Neural cell (in vitro differentiated cells): ENCODE measurements around the gene OVOL3. TPM values are rescaled to one million over a fixed set of nuclear protein-coding genes. Genes with fewer than 3 reads are reported as not detected.

Source experiments
- H2AFZ ChIP-seq: fragments of 200-600, 300-800 bp; sonication (generic), shearing (Covaris generic); 2 replicates; pipeline ENCODE4 v1.6.0; 2014; ENCODE audit warnings: low read depth, mild to moderate bottlenecking, antibody characterized with exemption, low read length, moderate library complexity
- H3F3A ChIP-seq: fragments of 200-600 bp; shearing (Covaris generic); 2 replicates; pipeline ENCODE4 v1.6.1; 2016; ENCODE audit warnings: mild to moderate bottlenecking, moderate library complexity, mixed read lengths, antibody characterized with exemption, low read length; ENCODE audit not compliant: insufficient read depth, poor library complexity, severe bottlenecking
- H3K27ac ChIP-seq: fragments of 200-600, 300-800 bp; sonication (generic), shearing (Covaris generic); 2 replicates; pipeline ENCODE4 v1.5.1; 2014; ENCODE audit warnings: mild to moderate bottlenecking, low read length, moderate library complexity
- H3K27me3 ChIP-seq: fragments of 300-800, 200-600 bp; sonication (generic), shearing (Covaris generic); 2 replicates; pipeline ENCODE4 v1.6.0; 2014; ENCODE audit warnings: mild to moderate bottlenecking, low read depth, low read length, moderate library complexity; ENCODE audit not compliant: insufficient read depth
- H3K36me3 ChIP-seq: fragments of 300-800, 200-600 bp; sonication (generic), shearing (Covaris generic); 2 replicates; pipeline ENCODE4 v1.5.1; 2014; ENCODE audit warnings: mild to moderate bottlenecking, antibody characterized with exemption, low read length, moderate library complexity; ENCODE audit not compliant: insufficient read depth
- H3K4me2 ChIP-seq: fragments of 300-800, 200-600 bp; sonication (generic), shearing (Covaris generic); 2 replicates; pipeline ENCODE4 v1.6.0; 2014; ENCODE audit warnings: mild to moderate bottlenecking, low read length
- H3K4me3 ChIP-seq: fragments of 300-800, 200-600 bp; sonication (generic), shearing (Covaris generic); 2 replicates; pipeline ENCODE4 v1.5.1; 2014; ENCODE audit warnings: mild to moderate bottlenecking, low read length, moderate library complexity
- H3K79me2 ChIP-seq: fragments of 200-600 bp; shearing (Covaris generic); replicated peaks from 2 replicates; pipeline ENCODE4 v1.6.0; 2014; ENCODE audit warnings: mild to moderate bottlenecking, low read length, moderate library complexity; ENCODE audit not compliant: insufficient read depth
- H3K9ac ChIP-seq: fragments of 300-800, 200-600 bp; sonication (generic), shearing (Covaris generic); 2 replicates; pipeline ENCODE4 v1.6.1; 2016; ENCODE audit warnings: mild to moderate bottlenecking, low read length, mixed read lengths
- H3K9me2 ChIP-seq: fragments of 200-600 bp; shearing (Covaris generic); 2 replicates; pipeline ENCODE4 v1.6.1; 2016; ENCODE audit warnings: mild to moderate bottlenecking, low read length, mixed read lengths; ENCODE audit not compliant: insufficient read depth
- H3K9me3 ChIP-seq: fragments of 200-600, 300-800 bp; sonication (generic), shearing (Covaris generic); 2 replicates; pipeline ENCODE4 v1.6.1; 2016; ENCODE audit warnings: mild to moderate bottlenecking, mixed run types, low read length, moderate library complexity, mixed read lengths
- H4K20me1 ChIP-seq: fragments of 200-600 bp; shearing (Covaris generic); 2 replicates; pipeline ENCODE4 v1.6.1; 2016; ENCODE audit warnings: mild to moderate bottlenecking, mixed run types; ENCODE audit not compliant: insufficient read depth
- EP300 ChIP-seq: fragments of 450-650 bp; conservative IDR thresholded peaks from 2 replicates; pipeline ENCODE4 v1.6.1; 2014; ENCODE audit warnings: antibody characterized with exemption, mild to moderate bottlenecking, moderate library complexity; ENCODE audit not compliant: poor library complexity, severe bottlenecking
- EZH2 ChIP-seq: fragments of 200-600, 300-800 bp; shearing (Covaris generic), sonication (generic); IDR thresholded peaks from 2 replicates; pipeline ENCODE4 v1.6.1; 2014; ENCODE audit warnings: antibody characterized with exemption, low read length, borderline replicate concordance, mild to moderate bottlenecking; ENCODE audit not compliant: insufficient read depth, poor library complexity, severe bottlenecking
- MXI1 ChIP-seq: fragments of 450-650 bp; conservative IDR thresholded peaks from 2 replicates; pipeline ENCODE4 v1.6.1; 2014; ENCODE audit warnings: antibody characterized with exemption, mild to moderate bottlenecking; ENCODE audit not compliant: poor library complexity, severe bottlenecking
- POLR2AphosphoS5 ChIP-seq: IDR thresholded peaks from 2 replicates; pipeline ENCODE4 v1.6.1; 2012
- RAD21 ChIP-seq: fragments of 450-650 bp; conservative IDR thresholded peaks from 2 replicates; pipeline ENCODE4 v1.6.1; 2014; ENCODE audit warnings: antibody characterized with exemption, mild to moderate bottlenecking, moderate library complexity
- SMC3 ChIP-seq: fragments of 450-650 bp; conservative IDR thresholded peaks from 2 replicates; pipeline ENCODE4 v1.6.1; 2014; ENCODE audit warnings: antibody characterized with exemption, mild to moderate bottlenecking, moderate library complexity; ENCODE audit not compliant: poor library complexity
- TAF1 ChIP-seq: IDR thresholded peaks from 2 replicates; pipeline ENCODE4 v1.6.1; 2012; ENCODE audit warnings: low read depth
- polyA plus RNA-seq: library from polyadenylated mRNA; depleted of rRNA; stranded (reverse); fragments of >200 nt; gene quantifications from 2 replicates; pipeline ENCODE4 v1.2.3, GENCODE V29; 2014
- TF ChIP-seq, protein P1 (sequence below): fragments of 450-650 bp; IDR thresholded peaks from 2 replicates; pipeline ENCODE4 v1.5.1; 2014; ENCODE audit warnings: antibody characterized with exemption, mild to moderate bottlenecking, moderate library complexity; ENCODE audit not compliant: poor library complexity, severe bottlenecking
- TF ChIP-seq, protein P2 (sequence below): IDR thresholded peaks from 2 replicates; pipeline ENCODE4 v1.6.1; 2012; ENCODE audit warnings: borderline replicate concordance

Gene OVOL3
- polyA plus RNA-seq, 1 donor from 2014 or later, result not detected

DNA sequence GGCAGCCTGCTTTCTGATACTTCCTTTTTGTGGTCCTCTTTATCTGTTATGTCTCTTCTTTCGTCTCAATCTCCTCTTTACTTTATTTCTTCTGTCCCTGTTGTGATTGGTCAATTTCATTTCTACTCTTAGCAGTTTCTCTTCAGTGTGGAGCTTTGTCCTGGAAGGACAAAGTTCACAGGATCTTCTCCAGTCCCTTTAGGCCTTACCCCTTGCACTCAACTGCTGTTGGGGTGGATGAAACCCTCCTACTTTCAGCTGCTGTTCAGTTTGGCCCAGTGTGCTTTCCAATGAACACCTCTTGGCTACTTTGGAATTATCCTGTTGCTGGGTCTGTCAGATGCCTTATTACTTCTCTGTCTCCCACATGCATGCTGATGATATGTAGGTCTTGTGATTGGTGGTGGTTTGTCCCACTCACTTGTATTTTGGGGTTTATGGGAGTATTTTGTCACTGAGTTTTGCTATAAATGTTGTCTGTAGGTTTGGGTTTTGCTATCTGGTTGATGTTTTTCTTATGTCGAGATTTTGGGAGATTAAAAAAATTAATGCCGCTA, 31.5 kb upstream of the OVOL3 start:
- Histone ChIP-seq H3K79me2 (no peaks in the 10 kb centered on the region), H3K4me2 (no peak overlapping the region), H3K9me3 (no peaks in the 10 kb centered on the region), H3K9ac (no peak overlapping the region), H3K27ac (no peak overlapping the region), H3K9me2 (no peaks in the 10 kb centered on the region), H4K20me1 (no peaks in the 10 kb centered on the region), H3F3A (no peaks in the 10 kb centered on the region), H3K4me3 (no peak overlapping the region), H3K27me3 (no peaks in the 10 kb centered on the region), H2AFZ (no peak overlapping the region), H3K36me3 (no peaks in the 10 kb centered on the region)
- TF ChIP-seq MXI1 (no peak), SMC3 (no peak), TAF1 (no peak), RAD21 (no peak), EP300 (no peak), EZH2 (no peak), POLR2AphosphoS5 (no peak)
- TF ChIP-seq, protein P1, sequence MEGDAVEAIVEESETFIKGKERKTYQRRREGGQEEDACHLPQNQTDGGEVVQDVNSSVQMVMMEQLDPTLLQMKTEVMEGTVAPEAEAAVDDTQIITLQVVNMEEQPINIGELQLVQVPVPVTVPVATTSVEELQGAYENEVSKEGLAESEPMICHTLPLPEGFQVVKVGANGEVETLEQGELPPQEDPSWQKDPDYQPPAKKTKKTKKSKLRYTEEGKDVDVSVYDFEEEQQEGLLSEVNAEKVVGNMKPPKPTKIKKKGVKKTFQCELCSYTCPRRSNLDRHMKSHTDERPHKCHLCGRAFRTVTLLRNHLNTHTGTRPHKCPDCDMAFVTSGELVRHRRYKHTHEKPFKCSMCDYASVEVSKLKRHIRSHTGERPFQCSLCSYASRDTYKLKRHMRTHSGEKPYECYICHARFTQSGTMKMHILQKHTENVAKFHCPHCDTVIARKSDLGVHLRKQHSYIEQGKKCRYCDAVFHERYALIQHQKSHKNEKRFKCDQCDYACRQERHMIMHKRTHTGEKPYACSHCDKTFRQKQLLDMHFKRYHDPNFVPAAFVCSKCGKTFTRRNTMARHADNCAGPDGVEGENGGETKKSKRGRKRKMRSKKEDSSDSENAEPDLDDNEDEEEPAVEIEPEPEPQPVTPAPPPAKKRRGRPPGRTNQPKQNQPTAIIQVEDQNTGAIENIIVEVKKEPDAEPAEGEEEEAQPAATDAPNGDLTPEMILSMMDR, result no peak
- TF ChIP-seq, protein P2, sequence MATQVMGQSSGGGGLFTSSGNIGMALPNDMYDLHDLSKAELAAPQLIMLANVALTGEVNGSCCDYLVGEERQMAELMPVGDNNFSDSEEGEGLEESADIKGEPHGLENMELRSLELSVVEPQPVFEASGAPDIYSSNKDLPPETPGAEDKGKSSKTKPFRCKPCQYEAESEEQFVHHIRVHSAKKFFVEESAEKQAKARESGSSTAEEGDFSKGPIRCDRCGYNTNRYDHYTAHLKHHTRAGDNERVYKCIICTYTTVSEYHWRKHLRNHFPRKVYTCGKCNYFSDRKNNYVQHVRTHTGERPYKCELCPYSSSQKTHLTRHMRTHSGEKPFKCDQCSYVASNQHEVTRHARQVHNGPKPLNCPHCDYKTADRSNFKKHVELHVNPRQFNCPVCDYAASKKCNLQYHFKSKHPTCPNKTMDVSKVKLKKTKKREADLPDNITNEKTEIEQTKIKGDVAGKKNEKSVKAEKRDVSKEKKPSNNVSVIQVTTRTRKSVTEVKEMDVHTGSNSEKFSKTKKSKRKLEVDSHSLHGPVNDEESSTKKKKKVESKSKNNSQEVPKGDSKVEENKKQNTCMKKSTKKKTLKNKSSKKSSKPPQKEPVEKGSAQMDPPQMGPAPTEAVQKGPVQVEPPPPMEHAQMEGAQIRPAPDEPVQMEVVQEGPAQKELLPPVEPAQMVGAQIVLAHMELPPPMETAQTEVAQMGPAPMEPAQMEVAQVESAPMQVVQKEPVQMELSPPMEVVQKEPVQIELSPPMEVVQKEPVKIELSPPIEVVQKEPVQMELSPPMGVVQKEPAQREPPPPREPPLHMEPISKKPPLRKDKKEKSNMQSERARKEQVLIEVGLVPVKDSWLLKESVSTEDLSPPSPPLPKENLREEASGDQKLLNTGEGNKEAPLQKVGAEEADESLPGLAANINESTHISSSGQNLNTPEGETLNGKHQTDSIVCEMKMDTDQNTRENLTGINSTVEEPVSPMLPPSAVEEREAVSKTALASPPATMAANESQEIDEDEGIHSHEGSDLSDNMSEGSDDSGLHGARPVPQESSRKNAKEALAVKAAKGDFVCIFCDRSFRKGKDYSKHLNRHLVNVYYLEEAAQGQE, result no peak

DNA sequence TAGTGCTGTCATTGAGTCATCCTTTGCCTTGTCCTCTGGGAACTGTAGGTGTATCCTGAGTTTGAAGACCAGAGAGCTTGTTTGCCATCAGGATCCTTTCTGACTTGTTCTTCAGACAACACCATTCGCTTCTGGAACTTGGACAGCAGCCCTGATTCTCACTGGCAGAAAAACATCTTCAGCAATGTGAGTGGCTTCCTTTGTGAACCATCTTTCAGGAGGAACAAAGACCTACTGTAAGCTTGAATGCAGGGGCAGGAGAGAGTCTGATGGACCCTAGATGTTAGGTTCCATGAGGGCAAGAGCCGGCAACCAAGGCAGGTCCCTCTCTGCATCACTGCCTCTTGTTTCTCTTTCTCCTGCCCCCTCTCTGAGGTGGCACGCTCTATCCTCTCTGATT, 29.6 kb upstream of the OVOL3 start:
- Histone ChIP-seq H3K9me3 (no peaks in the 10 kb centered on the region), H3F3A (no peaks in the 10 kb centered on the region), H3K4me3 (no peak overlapping the region), H3K4me2 (no peak overlapping the region), H3K9ac (no peak overlapping the region), H3K9me2 (no peaks in the 10 kb centered on the region), H3K27me3 (no peaks in the 10 kb centered on the region), H2AFZ (no peak overlapping the region), H3K27ac (no peak overlapping the region), H4K20me1 (no peaks in the 10 kb centered on the region), H3K79me2 (no peaks in the 10 kb centered on the region), H3K36me3 (no peaks in the 10 kb centered on the region)
- TF ChIP-seq POLR2AphosphoS5, result no peak
- no peak for TF ChIP-seq EP300
- TF ChIP-seq, protein P1, result no peak
- TF ChIP-seq, protein P2, result no peak
- no peak for TF ChIP-seq EZH2
- TF ChIP-seq MXI1, result no peak
- TF ChIP-seq SMC3, result no peak
- TF ChIP-seq RAD21, result no peak
- TF ChIP-seq TAF1, result no peak
